ENCODE data around the gene UBE2G1.

UBE2G1 gene, protein sequence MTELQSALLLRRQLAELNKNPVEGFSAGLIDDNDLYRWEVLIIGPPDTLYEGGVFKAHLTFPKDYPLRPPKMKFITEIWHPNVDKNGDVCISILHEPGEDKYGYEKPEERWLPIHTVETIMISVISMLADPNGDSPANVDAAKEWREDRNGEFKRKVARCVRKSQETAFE

GRCh38 chr17:4366327-4367063 lies at the start of gene UBE2G1:
UBE2G1 (minus strand) TSS chr17:4366675; CDS start chr17:4366316, 359 bp downstream.
- H3K4me3 ChIP-seq (ENCODE audit: low read depth, low read length), result peak within 1 kb of the TSS; percentile 79
- DNase-seq (ENCODE audit: low read depth), result peak; percentile 99
- TF ChIP-seq CTCF (IDR thresholded peaks at IDR 0.05; ENCODE audit: insufficient read depth, low read depth, low read length, missing control alignments), result peak; percentile 28

DNA sequence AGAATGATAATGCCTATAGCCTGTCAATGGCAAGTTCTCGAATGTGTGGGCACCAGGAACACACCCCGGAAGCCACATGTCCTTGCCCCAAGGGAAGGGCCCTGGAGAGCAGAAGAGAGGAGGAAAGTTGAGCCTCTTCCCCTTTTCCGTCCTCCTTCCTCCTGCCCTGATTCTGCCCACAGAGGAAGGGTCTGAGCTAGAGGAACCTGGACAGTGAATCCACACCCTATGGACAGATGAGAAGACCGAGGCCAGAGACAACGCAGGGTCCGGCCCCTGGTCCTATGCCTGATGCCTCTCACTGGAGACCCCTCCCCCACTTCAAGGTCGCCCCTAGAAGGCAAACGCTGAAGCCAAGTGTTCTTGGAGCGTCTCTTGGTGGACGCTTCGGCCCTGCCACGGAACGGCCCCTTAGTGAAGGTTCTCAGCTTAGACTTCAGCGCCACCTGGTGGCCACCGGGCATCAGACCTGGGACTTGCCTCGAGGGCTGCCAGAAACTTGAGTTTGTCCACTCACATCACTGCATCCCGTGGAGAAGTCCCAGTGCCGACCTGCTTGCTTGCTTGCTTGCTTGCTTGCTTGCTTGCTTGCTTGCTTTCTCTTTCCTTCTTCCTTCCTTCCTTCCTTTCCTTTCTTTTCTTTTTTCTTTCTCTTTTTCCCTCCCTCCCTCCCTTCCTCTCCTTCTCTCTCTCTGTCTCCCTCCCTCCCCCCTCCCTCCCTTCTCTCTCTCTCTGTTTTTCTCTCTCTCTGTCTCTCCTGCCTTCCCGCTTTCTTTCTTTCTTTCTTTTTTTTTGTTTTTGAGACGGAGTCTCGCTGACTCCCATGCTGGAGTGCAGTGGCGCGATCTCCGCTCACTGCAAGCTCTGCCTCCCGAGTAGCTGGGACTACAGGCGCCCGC lies 46.7 kb upstream of the UBE2G1 start:
- TF ChIP-seq CTCF (IDR thresholded peaks at IDR 0.05; ENCODE audit: insufficient read depth, low read depth, low read length, missing control alignments), result peak; percentile 91
- peak; percentile 96 for DNase-seq (ENCODE audit: low read depth)
- H3K4me3 ChIP-seq (ENCODE audit: low read depth, low read length), result no peak overlapping the region

GRCh38 chr17:4411201-4411600 lies 44.7 kb upstream of the UBE2G1 start:
- no peak for TF ChIP-seq CTCF (IDR thresholded peaks at IDR 0.05; ENCODE audit: insufficient read depth, low read depth, low read length, missing control alignments)
- DNase-seq (ENCODE audit: low read depth), result no peak
- H3K4me3 ChIP-seq (ENCODE audit: low read depth, low read length), result no peak overlapping the region

- no peak for DNase-seq (ENCODE audit: low read depth)
- no peak overlapping the region for H3K4me3 ChIP-seq (ENCODE audit: low read depth, low read length)
- TF ChIP-seq CTCF (IDR thresholded peaks at IDR 0.05; ENCODE audit: insufficient read depth, low read depth, low read length, missing control alignments), result no peak
Observed at GRCh38 chr17:4409659-4410058, 43.2 kb upstream of the UBE2G1 start.

GRCh38 chr17:4407851-4408250 lies 41.4 kb upstream of the UBE2G1 start:
- no peak for DNase-seq (ENCODE audit: low read depth)
- no peak for TF ChIP-seq CTCF (IDR thresholded peaks at IDR 0.05; ENCODE audit: insufficient read depth, low read depth, low read length, missing control alignments)
- no peak overlapping the region for H3K4me3 ChIP-seq (ENCODE audit: low read depth, low read length)

DNA sequence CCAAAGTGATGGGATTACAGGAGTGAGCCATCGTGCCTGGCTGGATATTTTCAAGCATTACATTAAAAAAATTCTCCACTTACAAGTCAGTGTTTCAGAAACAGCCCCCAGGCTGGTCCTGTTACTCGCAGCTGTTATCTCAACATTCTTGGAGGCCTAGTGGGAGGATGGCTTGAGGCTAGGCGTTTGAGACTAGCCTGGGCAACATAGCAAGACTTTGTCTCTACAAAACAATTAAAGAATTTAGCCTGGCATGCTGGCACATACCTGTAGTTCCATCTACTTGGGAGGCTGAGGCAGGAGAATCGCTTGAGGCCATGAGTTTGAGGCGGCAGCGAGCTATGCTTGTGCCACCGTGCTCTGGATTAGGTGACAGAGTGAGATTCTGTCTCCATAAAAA lies 40.7 kb upstream of the UBE2G1 start:
- no peak for TF ChIP-seq CTCF (IDR thresholded peaks at IDR 0.05; ENCODE audit: insufficient read depth, low read depth, low read length, missing control alignments)
- no peak overlapping the region for H3K4me3 ChIP-seq (ENCODE audit: low read depth, low read length)
- DNase-seq (ENCODE audit: low read depth), result no peak

Data from GM12865 (cell line).